Measurements from ENCODE around the gene YOD1.

DNA sequence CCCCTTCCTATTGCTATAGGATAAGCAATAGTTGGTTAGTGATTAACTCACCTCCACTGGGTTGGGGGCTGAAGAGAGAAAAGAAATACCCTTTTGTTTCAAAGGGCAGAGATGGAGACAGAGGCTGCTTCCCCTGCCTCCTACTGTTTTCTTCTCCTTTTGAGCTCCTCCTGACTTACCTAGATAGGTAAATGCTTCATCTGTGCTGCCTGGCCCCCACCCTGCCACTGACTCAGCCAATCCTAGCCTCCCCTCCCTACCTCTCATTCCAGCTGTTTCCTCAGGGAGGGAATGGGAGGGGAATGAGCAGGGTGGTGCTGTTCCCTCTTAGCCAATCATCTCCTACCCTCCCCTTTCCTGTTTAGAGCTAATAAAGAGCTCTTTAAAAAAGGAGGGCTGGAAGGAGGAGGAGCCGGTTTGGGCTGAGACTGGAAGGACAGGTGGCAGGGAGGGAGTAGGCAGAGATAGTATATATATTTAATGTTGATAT, 18.4 kb downstream of the YOD1 start, which contains the start of gene C1orf116:
- TF ChIP-seq TAF1 (IDR thresholded peaks at IDR 0.05; ENCODE audit: low read depth) (no peak), RAD21 (IDR thresholded peaks at IDR 0.05; ENCODE audit: low read depth) (no peak), CREB1 (IDR thresholded peaks at IDR 0.05; ENCODE audit: low read depth) (no peak), NFIC (IDR thresholded peaks at IDR 0.05) (no peak)
- TF ChIP-seq, protein P1, sequence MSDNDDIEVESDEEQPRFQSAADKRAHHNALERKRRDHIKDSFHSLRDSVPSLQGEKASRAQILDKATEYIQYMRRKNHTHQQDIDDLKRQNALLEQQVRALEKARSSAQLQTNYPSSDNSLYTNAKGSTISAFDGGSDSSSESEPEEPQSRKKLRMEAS (IDR thresholded peaks at IDR 0.05) = 0 out of 2 replicates have a peak, but pooled peaks have one; percentile 16
- TF ChIP-seq, protein P2, sequence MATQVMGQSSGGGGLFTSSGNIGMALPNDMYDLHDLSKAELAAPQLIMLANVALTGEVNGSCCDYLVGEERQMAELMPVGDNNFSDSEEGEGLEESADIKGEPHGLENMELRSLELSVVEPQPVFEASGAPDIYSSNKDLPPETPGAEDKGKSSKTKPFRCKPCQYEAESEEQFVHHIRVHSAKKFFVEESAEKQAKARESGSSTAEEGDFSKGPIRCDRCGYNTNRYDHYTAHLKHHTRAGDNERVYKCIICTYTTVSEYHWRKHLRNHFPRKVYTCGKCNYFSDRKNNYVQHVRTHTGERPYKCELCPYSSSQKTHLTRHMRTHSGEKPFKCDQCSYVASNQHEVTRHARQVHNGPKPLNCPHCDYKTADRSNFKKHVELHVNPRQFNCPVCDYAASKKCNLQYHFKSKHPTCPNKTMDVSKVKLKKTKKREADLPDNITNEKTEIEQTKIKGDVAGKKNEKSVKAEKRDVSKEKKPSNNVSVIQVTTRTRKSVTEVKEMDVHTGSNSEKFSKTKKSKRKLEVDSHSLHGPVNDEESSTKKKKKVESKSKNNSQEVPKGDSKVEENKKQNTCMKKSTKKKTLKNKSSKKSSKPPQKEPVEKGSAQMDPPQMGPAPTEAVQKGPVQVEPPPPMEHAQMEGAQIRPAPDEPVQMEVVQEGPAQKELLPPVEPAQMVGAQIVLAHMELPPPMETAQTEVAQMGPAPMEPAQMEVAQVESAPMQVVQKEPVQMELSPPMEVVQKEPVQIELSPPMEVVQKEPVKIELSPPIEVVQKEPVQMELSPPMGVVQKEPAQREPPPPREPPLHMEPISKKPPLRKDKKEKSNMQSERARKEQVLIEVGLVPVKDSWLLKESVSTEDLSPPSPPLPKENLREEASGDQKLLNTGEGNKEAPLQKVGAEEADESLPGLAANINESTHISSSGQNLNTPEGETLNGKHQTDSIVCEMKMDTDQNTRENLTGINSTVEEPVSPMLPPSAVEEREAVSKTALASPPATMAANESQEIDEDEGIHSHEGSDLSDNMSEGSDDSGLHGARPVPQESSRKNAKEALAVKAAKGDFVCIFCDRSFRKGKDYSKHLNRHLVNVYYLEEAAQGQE (IDR thresholded peaks at IDR 0.05; ENCODE audit: low read depth) = no peak
